Measurements from ENCODE around the gene TGM4. TPM values are rescaled to one million over a fixed set of nuclear protein-coding genes. Genes with fewer than 3 reads are reported as not detected.

The TGM4 gene
- total RNA-seq, 1 donor from 2014 or later, result not detected

DNA sequence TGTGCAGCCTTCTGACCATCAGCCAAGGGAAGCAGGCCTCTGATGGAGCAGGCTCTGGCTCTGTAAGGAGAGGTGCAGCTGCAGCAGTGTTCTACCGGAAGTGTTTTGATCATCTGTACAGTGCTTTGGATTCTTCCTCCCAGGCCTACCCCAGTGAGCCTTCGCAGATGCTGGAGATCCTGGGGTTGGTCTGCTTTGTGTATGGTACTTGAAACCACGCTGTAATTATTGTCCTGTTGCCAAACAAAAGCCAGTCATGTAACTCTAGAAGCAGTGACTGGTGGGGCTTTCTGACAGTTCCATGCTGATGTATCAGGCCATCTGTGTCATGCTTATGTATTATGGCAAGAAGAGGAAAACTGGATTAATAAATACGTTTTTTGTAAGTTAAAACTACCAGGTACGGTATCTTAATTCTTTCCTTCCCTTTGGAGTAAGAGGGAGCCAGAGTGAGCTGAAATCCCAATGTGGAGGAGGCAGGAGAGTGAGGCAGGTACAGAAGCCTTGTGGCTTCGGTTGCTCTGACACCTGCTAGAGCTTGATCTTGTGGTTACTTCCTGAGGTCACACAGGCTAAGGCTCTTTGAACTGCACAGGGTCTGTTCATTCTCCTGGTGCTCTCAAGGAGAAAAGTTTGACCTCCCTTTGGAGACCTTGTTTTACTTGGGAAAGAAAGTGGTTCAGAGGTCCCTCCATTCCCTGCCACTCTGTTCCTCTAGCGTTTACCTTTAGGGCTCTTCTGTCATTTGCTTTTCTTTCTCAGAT is 9.0 kb upstream of the TGM4 start:
- H3K4me3 Mint-ChIP-seq (ENCODE audit: unreplicated experiment), result no peak overlapping the region
- no peaks in the 10 kb centered on the region for H3K36me3 Mint-ChIP-seq (ENCODE audit: unreplicated experiment)

DNA sequence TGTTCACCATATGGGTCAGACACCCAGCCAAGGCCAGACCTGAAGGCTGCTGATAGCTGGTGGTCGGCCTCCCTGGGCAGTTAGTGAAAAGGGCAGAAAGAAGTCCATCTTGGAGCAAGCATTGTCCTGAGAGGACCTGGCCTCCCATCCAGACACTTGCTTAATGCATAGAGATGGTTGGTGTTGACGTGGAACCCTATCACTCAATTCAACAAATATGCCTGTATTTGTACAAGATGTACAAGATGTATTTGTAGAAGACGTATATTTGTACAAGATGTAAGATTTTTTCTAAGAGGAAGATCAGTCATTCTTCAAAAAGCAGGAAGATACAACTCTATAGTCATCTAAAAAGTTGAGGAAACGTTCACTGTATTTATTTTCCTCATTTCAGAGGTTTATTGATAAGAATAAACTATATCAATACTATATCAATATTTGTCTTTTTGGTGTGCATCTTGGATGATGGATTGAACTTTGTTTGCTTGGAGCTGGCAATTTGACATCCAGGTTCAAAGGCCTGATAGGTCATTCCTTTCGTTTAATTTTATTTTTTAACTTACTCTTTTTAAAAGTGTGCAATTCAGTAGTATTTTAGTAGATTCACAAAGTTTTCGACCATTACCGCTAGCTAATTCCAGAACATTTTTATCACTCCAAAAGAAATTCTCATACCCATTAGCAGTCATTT is 6.8 kb upstream of the TGM4 start:
- H3K4me1 Mint-ChIP-seq (ENCODE audit: low read depth, unreplicated experiment), result peaks cover 2% of the 10 kb centered on the region

More for the DNA sequence above, 9.0 kb upstream of the TGM4 start:
- peaks cover 6% of the 10 kb centered on the region for H3K27me3 Mint-ChIP-seq (ENCODE audit: unreplicated experiment)
- H3K9me3 Mint-ChIP-seq (ENCODE audit: unreplicated experiment), result peaks cover 12% of the 10 kb centered on the region
- TF ChIP-seq, protein P1, sequence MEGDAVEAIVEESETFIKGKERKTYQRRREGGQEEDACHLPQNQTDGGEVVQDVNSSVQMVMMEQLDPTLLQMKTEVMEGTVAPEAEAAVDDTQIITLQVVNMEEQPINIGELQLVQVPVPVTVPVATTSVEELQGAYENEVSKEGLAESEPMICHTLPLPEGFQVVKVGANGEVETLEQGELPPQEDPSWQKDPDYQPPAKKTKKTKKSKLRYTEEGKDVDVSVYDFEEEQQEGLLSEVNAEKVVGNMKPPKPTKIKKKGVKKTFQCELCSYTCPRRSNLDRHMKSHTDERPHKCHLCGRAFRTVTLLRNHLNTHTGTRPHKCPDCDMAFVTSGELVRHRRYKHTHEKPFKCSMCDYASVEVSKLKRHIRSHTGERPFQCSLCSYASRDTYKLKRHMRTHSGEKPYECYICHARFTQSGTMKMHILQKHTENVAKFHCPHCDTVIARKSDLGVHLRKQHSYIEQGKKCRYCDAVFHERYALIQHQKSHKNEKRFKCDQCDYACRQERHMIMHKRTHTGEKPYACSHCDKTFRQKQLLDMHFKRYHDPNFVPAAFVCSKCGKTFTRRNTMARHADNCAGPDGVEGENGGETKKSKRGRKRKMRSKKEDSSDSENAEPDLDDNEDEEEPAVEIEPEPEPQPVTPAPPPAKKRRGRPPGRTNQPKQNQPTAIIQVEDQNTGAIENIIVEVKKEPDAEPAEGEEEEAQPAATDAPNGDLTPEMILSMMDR (IDR thresholded peaks at IDR 0.05; ENCODE audit: partially characterized antibody, unreplicated experiment), result no peak
- no peak overlapping the region for H3K27ac Mint-ChIP-seq (ENCODE audit: unreplicated experiment)
- no peak for DNase-seq
- H3K4me1 Mint-ChIP-seq (ENCODE audit: low read depth, unreplicated experiment), result peaks cover 2% of the 10 kb centered on the region

DNA sequence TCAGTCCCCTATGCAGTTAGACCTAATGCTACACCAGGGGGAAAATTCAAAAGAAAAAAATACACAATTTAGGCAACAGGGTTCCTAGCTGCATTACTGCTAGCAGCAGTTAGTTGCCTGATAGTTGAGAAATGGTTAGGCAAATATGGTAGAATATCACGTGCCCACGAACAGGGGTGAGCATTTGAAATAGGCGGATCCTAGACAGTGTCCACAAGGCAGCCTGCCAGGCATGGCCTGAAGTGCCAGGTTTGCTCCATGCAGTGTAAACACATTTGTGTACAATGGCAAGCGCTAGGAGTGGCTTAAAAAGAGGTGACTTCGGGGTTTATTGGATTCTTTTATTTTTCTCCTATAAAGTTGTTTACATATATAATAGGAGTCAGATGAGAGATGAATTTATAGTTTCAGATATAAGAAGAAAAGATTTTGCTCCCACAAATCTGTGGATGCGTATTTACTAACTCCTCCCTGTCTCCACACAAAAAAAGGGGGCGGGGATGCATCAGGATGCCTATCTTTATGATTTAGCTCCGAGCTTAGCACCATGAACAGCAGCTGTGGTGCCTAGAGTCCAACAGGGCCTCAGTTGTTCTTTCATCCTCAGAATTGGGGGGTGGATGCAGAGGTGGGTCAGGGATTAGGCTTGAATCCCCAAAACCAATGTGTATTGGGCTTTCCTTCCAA is 3.9 kb upstream of the TGM4 start:
- Mint-ChIP-seq H3K4me1 (ENCODE audit: low read depth, unreplicated experiment) (no peaks in the 10 kb centered on the region), H3K4me3 (ENCODE audit: unreplicated experiment) (no peak overlapping the region), H3K9me3 (ENCODE audit: unreplicated experiment) (no peaks in the 10 kb centered on the region), H3K36me3 (ENCODE audit: unreplicated experiment) (no peaks in the 10 kb centered on the region), H3K27me3 (ENCODE audit: unreplicated experiment) (no peaks in the 10 kb centered on the region), H3K27ac (ENCODE audit: unreplicated experiment) (no peak overlapping the region)
- DNase-seq, result no peak
- TF ChIP-seq, protein P1 (IDR thresholded peaks at IDR 0.05; ENCODE audit: partially characterized antibody, unreplicated experiment), result no peak

More for the DNA sequence above, 6.8 kb upstream of the TGM4 start:
- no peak for DNase-seq
- TF ChIP-seq, protein P1 (IDR thresholded peaks at IDR 0.05; ENCODE audit: partially characterized antibody, unreplicated experiment), result no peak
- peaks cover 5% of the 10 kb centered on the region for H3K9me3 Mint-ChIP-seq (ENCODE audit: unreplicated experiment)
- H3K27me3 Mint-ChIP-seq (ENCODE audit: unreplicated experiment), result no peaks in the 10 kb centered on the region
- H3K4me3 Mint-ChIP-seq (ENCODE audit: unreplicated experiment), result no peak overlapping the region
- H3K36me3 Mint-ChIP-seq (ENCODE audit: unreplicated experiment), result no peaks in the 10 kb centered on the region
- H3K27ac Mint-ChIP-seq (ENCODE audit: unreplicated experiment), result no peak overlapping the region

DNA sequence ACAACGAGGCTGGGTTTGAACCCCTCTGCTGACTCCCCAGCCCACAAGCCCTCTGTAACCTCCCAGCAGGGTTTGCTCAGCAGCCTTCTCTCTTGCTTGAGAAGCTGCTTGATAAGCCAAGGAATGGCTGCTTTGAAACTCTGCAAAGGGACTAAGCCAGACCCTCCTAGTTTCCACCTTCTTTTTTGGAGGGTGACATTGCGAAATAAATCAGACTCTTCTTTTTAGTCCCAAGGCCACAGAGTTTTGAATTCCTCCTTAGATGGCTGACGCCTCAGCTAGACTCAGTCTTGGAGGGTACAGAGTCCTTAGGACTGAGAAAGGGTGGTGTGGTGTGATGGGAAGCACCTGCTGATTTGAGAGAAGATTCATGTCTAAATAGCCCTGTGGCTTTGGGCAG is 1.2 kb downstream of the TGM4 start:
- no peak for DNase-seq
- Mint-ChIP-seq H3K36me3 (ENCODE audit: unreplicated experiment) (no peaks in the 10 kb centered on the region), H3K4me1 (ENCODE audit: low read depth, unreplicated experiment) (no peaks in the 10 kb centered on the region), H3K4me3 (ENCODE audit: unreplicated experiment) (no peak overlapping the region), H3K27ac (ENCODE audit: unreplicated experiment) (no peak overlapping the region), H3K27me3 (ENCODE audit: unreplicated experiment) (peaks cover 2% of the 10 kb centered on the region), H3K9me3 (ENCODE audit: unreplicated experiment) (no peaks in the 10 kb centered on the region)
- TF ChIP-seq, protein P1 (IDR thresholded peaks at IDR 0.05; ENCODE audit: partially characterized antibody, unreplicated experiment), result no peak
